8988T (cell line): Measurements from ENCODE around the gene XPO4.

Source experiments
- DNase-seq: peaks from one replicate; pipeline ENCODE4 v3.0.0; 2011

The XPO4 gene

DNA sequence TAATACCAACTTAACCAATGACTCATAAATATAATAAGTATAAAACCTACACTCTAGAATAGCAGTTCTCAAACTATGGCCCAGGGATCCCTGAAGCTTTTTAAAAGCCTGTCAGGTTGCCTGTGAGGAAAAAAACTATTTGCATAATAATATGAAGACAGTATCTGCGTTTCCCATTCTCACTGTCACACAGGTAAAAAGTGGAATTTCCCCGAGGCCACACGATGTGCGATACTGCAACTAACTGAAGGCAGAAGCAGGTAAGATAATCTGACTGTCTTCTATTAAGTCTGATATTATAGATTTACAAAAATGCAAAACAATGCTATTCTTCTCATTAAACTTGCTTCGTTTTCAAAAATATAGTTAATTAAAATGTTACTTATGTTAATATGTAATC lies 76.2 kb downstream of the XPO4 start:
- DNase-seq: no peak

GRCh38 chr13:20825477-20825875 lies 77.1 kb downstream of the XPO4 start:
- DNase-seq: no peak

DNA sequence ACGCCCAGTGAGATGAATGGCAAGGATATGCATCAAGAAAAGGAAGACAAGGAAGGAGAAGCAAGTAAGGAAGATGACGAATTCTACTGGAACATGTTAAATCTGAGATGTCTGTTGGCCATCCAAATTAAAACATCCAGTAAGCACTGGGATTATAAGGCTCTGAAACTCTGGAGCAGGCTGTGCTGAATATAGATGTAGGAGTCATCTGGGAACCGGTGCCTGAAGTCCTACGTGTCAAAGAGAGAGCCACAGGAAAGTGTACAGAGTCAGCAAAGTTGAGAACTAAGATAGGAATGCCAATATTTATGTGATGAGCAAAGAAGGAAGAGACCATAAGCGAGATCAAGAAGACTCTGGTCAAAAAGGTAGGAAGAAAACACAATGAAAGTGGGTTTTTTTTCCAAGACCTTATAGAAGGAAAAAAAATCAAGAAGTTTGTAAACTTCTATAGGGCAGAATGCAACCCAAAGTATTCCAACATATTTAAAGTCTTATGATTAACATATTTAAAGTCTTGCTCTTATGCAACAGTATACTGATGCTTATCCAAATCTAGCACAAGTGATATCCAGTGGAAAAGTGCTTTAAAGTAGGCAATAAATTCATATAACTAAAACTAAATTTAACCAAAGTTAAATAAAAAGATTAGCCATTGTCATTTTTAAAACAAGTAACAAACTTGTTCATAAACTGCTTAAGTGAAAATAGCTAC lies 77.6 kb downstream of the XPO4 start:
- DNase-seq: no peak

GRCh38 chr13:20823071-20823470 lies 79.5 kb downstream of the XPO4 start:
- no peak for DNase-seq

DNA sequence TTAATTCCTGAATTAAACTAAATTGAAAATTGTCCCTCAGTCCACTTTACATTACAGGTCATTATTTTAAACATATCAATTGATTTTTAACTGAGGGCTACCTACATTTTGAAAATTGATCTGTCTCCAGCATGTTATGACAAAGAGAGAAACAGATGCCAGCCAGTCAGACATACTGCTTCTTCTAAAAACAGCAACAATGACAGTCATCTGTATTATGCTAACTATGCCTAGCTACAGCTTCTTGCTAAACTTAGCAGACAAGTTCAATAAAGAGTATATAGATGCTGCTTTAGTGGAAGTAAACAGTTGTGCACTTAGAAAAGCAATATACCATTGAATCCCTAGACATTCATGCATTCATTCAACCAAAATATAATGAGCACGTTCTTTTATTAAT lies 80.1 kb downstream of the XPO4 start:
- no peak for DNase-seq

GRCh38 chr13:20819715-20820114 lies 82.8 kb downstream of the XPO4 start:
- DNase-seq: no peak

DNA sequence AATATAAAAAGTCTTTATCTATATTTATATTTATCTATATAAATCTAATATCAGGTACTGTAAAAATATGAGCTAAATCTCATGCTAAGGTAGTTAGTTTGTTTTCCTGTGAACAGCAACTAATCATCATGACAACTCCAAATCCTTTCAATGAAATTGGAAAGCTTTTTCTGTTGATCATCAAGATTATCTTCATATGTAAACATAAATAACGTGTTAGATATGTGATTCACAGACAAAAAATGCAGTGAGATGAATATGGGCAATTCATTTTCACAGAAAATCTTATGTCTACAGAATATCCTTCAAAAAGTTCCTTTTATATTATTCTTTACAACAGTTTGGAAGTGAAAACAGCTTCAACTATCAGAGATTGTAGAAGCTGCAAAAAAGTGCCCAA lies 87.1 kb downstream of the XPO4 start:
- DNase-seq: no peak

DNA sequence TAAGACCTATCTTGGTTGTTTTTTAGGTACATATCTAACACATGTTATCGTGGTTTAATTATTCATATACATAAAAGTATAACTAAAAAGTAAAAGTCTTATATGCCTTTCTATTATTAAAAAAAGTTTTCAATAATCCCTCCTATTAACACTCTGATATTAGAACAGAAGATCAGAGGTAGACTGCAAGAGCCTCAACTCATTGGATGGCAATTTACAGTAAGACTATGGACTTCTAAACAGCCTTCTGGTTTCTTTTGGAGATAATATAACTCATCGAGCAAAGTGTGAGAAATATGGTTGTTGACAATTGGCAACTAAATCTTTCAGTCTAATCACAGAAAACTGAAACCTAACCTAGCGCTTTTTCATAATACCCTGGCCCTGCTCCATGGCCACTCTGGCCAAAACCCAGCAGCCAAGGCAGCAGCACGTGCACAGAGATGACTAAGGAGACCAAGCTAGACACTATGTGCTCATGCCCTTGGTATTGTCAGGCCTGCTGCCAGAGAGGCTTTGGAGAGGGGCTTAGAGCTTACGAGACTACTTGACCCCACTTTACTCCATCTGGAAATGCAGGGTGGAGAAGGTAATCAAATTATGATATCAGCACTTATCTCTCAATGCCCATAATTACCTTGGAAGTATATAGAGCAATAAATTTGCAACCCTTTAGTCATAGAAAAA lies 88.2 kb downstream of the XPO4 start:
- no peak for DNase-seq

DNA sequence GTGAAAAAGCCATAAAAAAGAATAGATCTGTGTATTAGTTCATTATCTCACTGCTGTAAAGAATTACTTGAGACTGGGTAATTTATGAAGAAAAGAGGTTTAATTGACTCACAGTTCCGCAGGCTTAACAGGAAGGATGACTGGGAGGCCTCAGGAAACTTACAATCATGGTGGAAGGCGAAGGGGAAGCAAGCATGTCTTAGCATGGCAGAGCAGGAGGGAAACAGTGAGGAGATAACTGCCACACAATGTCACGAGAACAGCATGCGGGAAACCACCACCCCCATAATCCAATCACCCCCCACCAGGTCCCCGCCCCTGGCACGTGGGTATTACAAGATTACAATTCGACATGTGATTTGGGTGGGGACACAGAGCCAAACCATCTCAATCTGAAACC lies 89.7 kb downstream of the XPO4 start:
- DNase-seq: no peak

DNA sequence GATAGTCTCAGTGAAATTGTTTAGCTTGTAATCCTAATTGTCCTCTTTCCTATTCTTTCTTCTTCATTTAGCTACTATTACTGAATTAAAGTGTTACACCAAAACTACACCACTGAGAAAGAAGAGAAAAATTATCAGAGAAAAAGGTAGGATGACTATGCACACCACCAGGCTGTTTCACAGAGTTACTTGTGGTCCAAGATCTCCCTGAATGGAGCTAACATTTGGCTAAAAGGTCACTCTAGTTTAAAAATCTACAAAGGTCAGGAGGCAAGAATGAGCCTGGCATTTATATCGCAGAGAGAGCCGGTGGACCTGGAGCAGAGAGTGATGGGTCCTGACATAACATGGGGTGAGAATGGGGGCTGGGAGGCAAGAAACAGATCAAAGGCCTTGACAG lies 91.7 kb downstream of the XPO4 start:
- no peak for DNase-seq

- no peak for DNase-seq
These were observed 93.7 kb downstream of the XPO4 start for GRCh38 chr13:20808874-20809273.

GRCh38 chr13:20803180-20803965 lies 99.2 kb downstream of the XPO4 start:
- DNase-seq: no peak

- no peak for DNase-seq
These were observed 100.8 kb downstream of the XPO4 start for GRCh38 chr13:20801707-20802106.

DNA sequence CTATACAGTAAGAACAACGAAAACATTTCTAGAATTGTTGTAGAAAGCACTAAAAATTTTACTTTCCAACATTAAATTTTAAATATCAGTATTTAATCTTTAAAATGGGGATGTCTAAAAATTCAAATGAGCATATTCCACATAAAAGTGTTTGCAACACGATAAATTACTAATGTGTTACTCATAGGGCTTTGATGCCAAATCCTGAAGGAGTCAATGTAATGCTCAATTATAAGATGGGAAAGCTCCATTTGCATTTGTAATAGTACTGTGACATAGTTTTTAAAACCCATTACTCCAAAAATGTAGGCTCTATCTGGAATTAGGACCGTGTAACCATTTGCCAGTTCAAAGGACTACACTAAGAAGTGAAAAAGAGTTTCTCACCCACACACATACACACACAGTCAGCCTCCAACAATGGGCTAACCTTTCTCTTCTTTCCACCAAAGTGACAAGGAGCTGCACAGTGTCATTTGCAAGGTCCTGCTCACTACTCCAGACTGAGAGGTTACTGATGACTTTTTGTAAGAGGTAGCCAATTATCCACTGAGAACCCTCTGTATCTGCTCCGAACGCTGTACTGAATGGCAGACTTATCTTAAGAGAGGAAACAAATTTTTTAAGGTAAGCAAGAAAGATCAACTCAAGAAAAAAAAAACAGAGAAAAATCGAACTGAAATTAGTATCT lies 102.7 kb downstream of the XPO4 start:
- DNase-seq: no peak

GRCh38 chr13:20798027-20798426 lies 104.5 kb downstream of the XPO4 start:
- DNase-seq: no peak

GRCh38 chr13:20796791-20797508 lies 105.6 kb downstream of the XPO4 start:
- DNase-seq: no peak

- DNase-seq: no peak
These were observed 112.9 kb downstream of the XPO4 start for GRCh38 chr13:20789665-20790064.

DNA sequence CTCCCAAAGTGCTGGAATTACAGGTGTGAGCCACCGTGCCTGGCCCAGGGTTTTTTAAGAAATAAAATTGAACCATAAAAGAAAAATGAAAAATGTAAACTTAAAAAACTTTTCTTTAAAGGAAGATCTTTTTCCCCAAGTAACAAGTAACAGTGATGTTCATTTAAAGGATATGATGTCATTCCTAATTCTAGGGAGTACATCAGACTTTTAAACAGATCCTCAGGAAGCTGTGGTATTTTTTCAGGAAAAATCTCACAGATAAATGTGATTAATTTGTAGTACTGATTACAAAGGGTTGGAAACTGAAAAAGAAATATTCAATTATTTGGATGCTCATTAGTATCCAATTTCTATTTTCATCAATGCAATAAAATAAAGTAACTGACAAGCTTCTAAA lies 114.2 kb downstream of the XPO4 start:
- DNase-seq: no peak

DNA sequence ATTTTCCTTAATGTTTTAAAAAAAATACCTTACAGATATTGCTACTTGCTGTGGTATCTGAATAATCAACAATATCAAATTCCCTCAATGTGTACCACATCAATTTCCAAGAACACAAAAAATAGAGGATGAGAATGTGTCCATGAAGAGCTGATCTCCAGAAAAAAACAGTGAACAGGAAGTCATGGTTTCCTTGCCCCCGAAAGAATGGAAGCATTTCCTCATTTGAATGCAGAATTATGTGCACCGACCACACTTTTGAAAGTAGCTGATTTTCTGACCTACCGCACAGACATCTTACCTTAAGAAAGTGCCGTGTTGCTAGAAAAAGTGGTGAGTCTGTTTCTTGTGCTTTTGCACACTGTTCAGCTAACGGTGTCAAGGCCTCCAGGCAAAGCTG lies 115.4 kb downstream of the XPO4 start:
- no peak for DNase-seq

DNA sequence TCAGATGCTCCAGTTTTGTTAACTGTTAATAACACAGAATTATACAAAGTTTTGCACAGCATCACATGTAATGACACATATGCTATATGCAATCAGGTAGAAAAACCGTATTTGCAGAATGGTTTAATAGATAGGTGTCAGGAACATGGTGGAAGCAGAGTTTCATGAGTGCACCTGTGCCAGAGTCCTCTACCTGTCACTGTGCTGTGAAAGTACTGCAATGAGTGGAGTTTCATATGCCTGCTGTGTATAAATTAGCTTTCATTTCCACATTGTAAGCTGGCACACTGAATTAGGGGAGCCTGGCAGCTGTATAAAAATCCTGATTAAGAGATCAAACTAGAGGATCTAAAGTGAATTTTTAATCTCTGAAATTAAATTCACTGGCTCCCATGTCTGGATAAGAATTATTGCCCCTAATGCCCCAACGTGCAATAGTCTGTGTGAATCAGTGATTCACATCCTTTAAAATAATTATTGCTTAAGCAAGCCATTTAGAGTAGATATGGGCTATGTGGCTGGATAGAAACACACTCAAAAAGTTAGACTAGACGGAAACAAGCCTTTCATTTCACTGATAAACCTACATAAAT lies 120.3 kb downstream of the XPO4 start:
- no peak for DNase-seq

- DNase-seq: no peak
These were observed 122.2 kb downstream of the XPO4 start for GRCh38 chr13:20780317-20780716.

DNA sequence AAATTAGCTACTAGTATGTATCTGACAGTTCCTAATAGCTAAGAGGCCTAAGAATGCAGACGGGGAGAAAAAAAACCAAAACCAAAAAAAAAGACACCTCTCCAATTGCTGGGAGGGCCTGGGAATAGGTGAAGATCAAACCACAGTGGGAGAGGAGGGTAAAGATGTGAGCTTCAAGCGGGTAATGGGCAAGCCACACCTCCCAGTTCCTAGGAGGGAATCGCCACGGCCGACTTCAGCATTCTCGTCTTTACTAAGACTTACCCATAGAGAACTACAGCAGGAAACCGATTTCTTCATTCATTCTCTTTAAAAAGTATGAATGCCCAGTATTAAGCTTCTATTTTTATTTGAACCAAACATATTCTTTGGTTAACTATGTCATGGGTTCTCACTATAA lies 123.1 kb downstream of the XPO4 start:
- DNase-seq: no peak
